Measurements from ENCODE around the gene NFS1.

NFS1 gene

DNA sequence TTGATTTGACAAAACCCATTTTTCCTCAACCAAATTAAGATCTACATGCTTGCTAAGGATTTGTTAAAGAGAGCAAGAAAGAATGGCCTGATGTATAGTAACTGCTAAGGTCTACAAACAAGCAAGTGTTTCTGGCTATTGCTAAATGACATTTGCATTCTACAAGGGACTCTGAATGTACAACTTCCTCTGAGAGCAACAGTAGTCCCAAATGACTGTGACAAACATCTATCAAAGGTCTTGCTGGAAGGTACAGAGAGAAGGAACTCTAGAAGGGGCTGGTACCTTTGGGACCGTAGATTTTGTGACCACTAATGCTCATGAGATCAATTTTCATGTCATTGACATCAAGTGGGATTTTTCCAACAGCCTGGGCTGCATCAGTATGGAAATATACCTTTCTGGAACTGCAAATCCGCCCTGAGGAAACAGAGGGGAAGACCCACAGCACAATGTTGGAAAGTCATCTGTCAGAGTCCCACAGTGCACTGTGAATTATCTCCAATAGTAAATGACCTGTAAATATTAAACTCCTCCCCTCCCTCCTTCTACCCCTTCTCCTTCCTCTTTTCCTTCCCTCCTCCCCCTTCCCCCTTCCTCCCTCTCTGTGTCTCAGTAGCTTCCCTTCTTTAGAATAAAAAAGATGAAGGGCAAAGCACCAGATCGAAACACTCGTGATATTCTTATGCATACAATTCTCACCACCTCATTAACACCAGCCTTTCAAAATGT lies 18.5 kb downstream of the NFS1 start:
- DNase-seq (ENCODE audit: low read depth in 2 of 2): no peak

GRCh38 chr20:35674921-35675320 lies 24.2 kb downstream of the NFS1 start:
- DNase-seq (ENCODE audit: low read depth in 2 of 2): no peak

DNA sequence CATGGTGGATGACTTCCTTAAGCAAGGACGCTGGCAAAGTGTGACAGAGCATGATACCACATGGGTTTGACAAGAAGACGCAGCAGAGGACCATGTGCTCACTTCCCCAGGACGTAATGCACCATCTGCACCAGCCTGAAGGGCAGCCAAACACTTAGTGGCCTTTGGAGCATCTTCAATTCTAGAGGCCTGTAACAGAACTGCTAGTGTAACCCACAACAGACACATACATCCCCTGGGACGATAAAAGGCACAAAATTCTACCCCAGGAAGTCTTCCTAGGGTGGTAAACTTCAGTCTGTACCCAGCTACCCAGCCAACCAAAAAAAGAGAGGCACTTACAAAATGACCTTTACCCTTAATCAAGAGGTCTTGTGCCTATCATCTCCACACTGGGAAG lies 25.3 kb downstream of the NFS1 start:
- no peak for DNase-seq (ENCODE audit: low read depth in 2 of 2)

DNA sequence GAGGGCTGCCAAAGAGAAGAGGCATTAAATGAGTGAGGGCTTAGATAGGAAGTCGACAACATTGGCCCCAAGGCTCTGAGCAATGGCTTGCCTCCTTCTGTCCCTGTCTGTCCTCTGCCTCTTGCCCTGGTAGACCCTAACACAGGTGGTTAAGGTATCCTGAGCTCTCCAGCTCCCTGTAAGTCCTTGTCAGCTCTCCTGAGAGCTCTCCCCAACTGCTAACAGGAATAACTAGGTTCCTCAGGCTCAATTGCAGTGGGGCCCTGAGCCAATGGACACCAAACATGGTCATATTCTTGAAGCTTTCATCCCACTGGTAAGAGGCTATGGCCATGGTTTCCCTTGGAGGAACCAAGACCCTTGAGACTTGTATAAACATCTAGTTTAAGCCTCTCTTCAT lies 29.5 kb downstream of the NFS1 start:
- no peak for DNase-seq (ENCODE audit: low read depth in 2 of 2)

GRCh38 chr20:35669221-35669620 lies 29.9 kb downstream of the NFS1 start:
- DNase-seq (ENCODE audit: low read depth in 2 of 2): no peak

DNA sequence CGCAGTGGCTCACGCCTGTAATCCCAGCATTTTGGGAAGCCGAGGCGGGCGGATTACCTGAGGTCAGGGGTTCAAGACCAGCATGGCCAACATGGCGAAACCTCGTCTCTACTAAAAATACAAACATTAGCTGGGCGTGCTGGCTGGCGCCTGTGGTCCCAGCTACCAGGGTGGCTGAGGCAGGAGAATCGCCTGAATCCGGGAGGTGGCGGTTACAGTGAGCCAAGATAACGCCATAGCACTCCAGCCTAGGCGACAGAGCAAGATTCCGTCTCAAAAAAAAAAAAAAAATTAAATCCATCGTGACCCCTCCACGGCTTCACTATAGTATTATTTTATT lies 33.2 kb downstream of the NFS1 start:
- no peak for DNase-seq (ENCODE audit: low read depth in 2 of 2)

DNA sequence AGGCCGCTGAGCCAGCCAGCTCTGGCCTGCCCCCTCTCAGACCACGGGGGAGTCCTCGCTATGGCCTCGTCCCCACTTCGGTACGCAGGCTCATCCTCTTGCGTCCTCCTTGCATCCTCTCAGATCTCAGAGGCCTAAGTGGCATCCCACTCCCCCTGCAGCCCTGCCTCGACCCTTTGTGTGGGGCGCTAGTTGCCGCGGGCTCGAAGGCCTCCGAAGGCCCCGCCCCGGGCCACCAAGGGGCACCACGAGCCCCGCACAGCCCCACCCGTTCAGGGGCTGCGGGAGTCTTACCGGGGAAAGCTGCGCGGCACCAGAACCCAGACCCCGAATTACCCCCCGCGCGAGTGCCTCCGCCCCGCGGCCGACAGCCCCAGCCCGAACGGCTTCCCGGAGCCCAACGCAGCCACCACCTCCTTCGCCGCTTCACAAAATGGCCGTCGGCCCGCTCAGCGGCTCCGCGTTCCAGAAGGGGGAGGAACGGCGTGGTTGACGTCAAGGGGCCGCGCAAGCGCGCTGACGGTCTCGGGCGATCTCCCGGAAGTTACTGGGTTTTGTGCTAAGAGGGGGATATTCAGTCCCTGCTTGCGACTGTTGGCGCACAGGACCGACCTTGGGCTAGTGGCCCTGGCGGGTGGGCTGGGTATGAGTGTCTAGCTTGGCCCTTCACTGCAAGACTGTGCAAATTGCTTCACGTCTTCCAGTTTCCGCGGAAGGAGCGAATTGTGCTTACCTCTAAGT lies 34.5 kb downstream of the NFS1 start, which contains the start of the genes CPNE1 and RBM12:
Gene CPNE1, minus strand, starts transcription at position 435 of the 741 bp plus-strand sequence. CDS start 31,977 bp downstream, outside the sequence.
Gene RBM12, minus strand, starts transcription at position 435 of the 741 bp plus-strand sequence. CDS start 9,578 bp downstream, outside the sequence.
- peak; percentile 84 to 86 for DNase-seq (ENCODE audit: low read depth in 2 of 2)

- peak; percentile 33 to 34 for DNase-seq (ENCODE audit: low read depth in 2 of 2)
Measured at GRCh38 chr20:35663516-35664465, 35.4 kb downstream of the NFS1 start.

DNA sequence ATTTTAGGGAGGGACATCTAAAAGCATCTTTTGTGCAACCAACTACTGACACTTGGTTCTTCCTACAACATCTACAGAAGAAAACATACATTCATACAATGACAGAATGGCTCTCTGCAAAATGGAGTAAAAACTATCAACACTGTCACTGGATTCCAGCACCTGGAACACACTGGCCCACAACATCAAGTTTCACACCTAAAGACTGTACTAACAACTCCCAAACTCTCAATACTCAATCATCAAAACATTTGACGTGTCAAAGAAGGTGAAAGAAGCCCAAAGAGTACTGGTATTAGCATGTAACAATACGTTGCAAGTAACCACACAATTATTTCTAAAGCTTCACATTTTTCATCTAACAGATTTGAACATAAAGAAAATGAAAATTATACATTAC lies 36.6 kb downstream of the NFS1 start:
- no peak for DNase-seq (ENCODE audit: low read depth in 2 of 2)

DNA sequence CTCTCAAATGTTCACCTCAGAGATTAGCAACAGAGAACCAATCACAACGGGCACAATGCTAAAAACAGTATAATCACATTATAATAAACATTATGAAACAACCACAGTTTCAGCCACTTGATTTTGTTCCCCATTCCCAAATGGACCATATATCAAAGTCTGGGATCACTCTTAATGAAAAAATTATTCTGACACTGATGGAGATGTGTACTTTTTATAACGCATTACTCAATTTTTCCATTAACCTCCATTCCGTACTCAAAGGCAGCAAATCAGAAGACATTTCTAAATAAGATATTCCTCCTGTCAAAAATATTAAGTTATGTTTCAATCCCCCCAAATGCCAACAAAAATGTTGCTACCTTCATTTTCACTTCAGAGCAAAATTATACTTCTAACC lies 37.2 kb downstream of the NFS1 start:
- no peak for DNase-seq (ENCODE audit: low read depth in 2 of 2)

DNA sequence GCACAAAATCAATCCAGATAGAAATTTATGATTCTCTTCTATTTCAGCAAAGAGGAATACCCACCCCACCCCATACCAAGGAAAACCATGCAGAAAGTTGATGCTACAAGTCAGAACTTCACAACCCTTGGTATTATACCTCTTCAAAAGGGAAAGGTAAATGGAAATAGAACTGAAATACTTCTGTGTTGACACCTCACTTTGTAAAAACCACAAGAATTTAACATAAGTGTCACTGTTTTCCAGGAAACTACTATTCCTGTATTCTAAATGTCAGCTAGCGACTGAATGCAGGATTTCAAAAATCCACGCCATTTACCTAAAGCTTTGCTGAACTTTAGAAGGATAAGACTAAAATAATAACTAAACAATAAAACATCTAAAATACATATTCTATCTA lies 38.1 kb downstream of the NFS1 start:
- no peak for DNase-seq (ENCODE audit: low read depth in 2 of 2)

DNA sequence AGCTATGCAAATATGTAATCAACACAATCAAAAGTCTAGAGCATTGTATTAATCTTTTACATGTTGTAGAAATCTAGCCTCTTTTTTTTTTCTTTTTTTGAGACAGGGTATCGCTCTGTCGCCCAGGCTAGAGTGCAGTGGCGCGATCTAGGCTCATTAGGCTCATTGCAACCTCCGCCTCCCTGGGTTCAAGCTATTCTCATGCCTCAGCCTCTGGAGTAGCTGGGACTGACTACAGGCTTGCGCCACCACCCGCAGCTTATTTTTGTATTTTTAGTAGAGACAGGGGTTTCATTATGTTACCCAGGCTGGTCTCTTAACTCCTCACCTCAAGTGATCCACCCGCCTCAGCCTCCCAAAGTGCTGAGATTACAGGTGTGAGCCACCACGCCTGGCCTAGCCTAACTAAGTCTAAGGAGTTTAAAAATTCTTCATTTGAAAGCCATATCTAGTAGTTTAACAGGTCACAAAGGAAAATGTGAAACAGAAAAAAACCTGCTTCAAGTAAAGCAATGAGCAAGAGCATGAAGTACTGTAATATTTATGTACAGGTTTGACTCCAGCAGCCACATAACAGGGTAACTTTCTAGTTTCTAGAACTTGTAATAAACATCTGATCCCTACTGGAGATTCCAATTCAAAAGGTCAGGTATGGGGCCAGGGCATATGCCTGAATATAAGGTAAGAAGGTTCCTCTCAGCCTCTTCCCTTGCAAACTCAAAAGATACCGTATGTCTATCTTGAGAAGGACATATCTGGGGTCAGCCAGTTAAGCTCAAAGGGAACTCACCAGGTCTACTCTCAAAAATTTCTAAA lies 38.8 kb downstream of the NFS1 start:
- peak in 1 of 2 donors; percentile 21 for DNase-seq (ENCODE audit: low read depth in 2 of 2)

- DNase-seq (ENCODE audit: low read depth in 2 of 2): no peak
Measured at GRCh38 chr20:35657271-35657670, 41.9 kb downstream of the NFS1 start.

GRCh38 chr20:35654415-35654814 lies 44.7 kb downstream of the NFS1 start:
- DNase-seq (ENCODE audit: low read depth in 2 of 2): no peak

DNA sequence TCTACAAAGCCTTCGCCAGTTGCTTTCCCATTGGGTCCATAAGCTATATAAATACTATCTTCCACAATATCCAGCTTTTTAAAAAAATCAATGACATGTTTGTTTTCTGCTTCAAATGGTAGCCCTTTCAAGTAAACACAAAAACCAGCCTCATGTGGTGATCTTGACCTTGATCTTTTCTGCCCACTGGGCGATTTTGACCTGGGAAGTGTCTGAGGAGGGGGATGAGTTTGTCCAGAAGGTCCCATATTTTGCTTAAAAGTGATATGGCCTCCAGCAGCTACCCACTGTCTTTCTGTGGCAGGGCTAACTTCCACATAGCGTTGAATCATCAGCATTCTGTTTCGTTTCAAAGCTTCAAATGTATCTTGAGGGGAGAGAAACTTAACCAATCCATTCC lies 45.3 kb downstream of the NFS1 start:
- no peak for DNase-seq (ENCODE audit: low read depth in 2 of 2)

DNA sequence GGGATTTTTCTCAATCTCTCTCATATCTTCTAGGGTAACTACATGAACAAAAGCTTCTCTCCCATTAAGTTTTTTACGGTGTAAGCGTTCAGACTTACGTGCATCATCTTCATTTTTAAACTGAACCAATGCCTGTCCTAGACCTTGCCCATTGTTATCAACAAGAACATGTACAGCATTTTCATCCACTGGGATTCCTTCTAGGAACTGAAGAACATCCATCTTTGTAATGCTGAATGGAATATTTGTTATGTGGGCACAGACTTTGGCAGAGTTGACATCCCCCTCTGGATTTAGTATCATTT lies 45.8 kb downstream of the NFS1 start:
- DNase-seq (ENCODE audit: low read depth in 2 of 2): no peak

- no peak for DNase-seq (ENCODE audit: low read depth in 2 of 2)
Measured at GRCh38 chr20:35652641-35653429, 46.3 kb downstream of the NFS1 start.

- DNase-seq (ENCODE audit: low read depth in 2 of 2): no peak
Measured at GRCh38 chr20:35651958-35652357, 47.2 kb downstream of the NFS1 start.

DNA sequence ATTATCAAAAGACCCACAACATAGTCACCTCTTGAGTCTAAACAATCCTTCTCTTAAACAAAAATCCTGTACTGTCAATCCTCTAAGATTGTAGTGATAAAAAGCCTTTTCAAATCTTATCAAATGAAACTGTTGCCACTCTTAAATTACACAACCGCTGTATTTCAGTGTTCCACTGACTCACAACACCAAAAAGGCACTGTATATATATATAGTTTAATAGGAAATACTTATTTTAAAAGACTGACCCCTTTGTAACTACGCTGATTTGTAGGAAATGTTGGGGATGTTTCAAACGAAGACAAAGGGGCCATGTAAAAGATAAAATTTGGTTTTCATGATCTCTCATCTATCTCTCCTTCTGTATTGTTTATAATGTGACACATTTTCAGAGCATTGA lies 48.5 kb downstream of the NFS1 start:
- DNase-seq (ENCODE audit: low read depth in 2 of 2): no peak

- DNase-seq (ENCODE audit: low read depth in 2 of 2): no peak
Measured at GRCh38 chr20:35648836-35649235, 50.3 kb downstream of the NFS1 start.

- no peak for DNase-seq (ENCODE audit: low read depth in 2 of 2)
Measured at GRCh38 chr20:35644806-35645205, 54.3 kb downstream of the NFS1 start.

Measured in stimulated activated CD4-positive, alpha-beta T cell treated with anti-CD3 and anti-CD28 coated beads, Interleukin-1b, Interleukin-23, amount 100 ng/mL, for 4 hours (primary cell).